Cardiac muscle cell (in vitro differentiated cells and primary cell): ENCODE data around the gene GALNT16. TPM values are rescaled to one million over a fixed set of nuclear protein-coding genes. Genes with fewer than 3 reads are reported as not detected.

Source experiments
- DNase-seq, 2 donors: peaks; one replicate each; pipeline versions ENCODE4 v3.0.0 to v3.0.0-alpha.2; 2010 to 2017; ENCODE audit warnings: low read depth in 1 of 2, low spot score in 1 of 2
- H3K27ac ChIP-seq: fragments of 200-600 bp; sonication (generic); 2 replicates; pipeline ENCODE4 v1.5.1; 2016
- H3K27me3 ChIP-seq: fragments of 200-600 bp; sonication (generic); 2 replicates; pipeline ENCODE4 v1.6.0; 2016; ENCODE audit warnings: control low read depth
- H3K36me3 ChIP-seq: fragments of 200-600 bp; sonication (generic); 2 replicates; pipeline ENCODE4 v1.5.1; 2016; ENCODE audit warnings: control low read depth
- H3K4me1 ChIP-seq: fragments of 200-600 bp; sonication (generic); 2 replicates; pipeline ENCODE4 v1.8.1; 2017; ENCODE audit warnings: low read depth, mild to moderate bottlenecking, mixed run types
- H3K4me3 ChIP-seq: fragments of 200-600 bp; sonication (generic); 2 replicates; pipeline ENCODE4 v1.5.1; 2016; ENCODE audit warnings: mild to moderate bottlenecking
- H3K9me3 ChIP-seq: fragments of 200-600 bp; sonication (generic); 2 replicates; pipeline ENCODE4 v1.5.1; 2017; ENCODE audit warnings: low read depth, mild to moderate bottlenecking, control low read depth
- CTCF ChIP-seq: IDR thresholded peaks from 2 replicates; pipeline ENCODE4 v1.5.1; 2012; ENCODE audit warnings: low read depth, mild to moderate bottlenecking, low read length
- polyA plus RNA-seq: library from polyadenylated mRNA; unstranded; fragments of >200 nt; fragmentation: Nextera tagmentation; extraction: Ambion mirVana; gene quantifications from 2 replicates; pipeline ENCODE4 v1.2.1, GENCODE V29; 2016
- total RNA-seq: library from RNA; depleted of rRNA; stranded (reverse); fragments of >200 nt; gene quantifications from 2 replicates; pipeline ENCODE4 v1.2.3, GENCODE V29; 2016

GALNT16 gene
- total and polyA plus RNA-seq, 2 experiments from 2014 or later: 5.8 to 7.7 TPM

GRCh38 chr14:69334576-69334975, 74.6 kb downstream of the GALNT16 start:
- no peak for DNase-seq
- no peak for TF ChIP-seq CTCF
- Histone ChIP-seq H3K36me3 (no peaks in the 10 kb centered on the region), H3K27me3 (no peaks in the 10 kb centered on the region), H3K4me3 (no peak overlapping the region), H3K4me1 (no peaks in the 10 kb centered on the region), H3K9me3 (no peaks in the 10 kb centered on the region), H3K27ac (no peak overlapping the region)

- Histone ChIP-seq H3K27ac (no peak overlapping the region), H3K4me1 (no peaks in the 10 kb centered on the region), H3K9me3 (no peaks in the 10 kb centered on the region), H3K27me3 (no peaks in the 10 kb centered on the region), H3K4me3 (no peak overlapping the region), H3K36me3 (no peaks in the 10 kb centered on the region)
- TF ChIP-seq CTCF: no peak
- no peak for DNase-seq
Measured at GRCh38 chr14:69335371-69335771, 75.4 kb downstream of the GALNT16 start.

- H3K4me3 ChIP-seq: no peak overlapping the region
- H3K9me3 ChIP-seq: no peaks in the 10 kb centered on the region
- H3K4me1 ChIP-seq: no peaks in the 10 kb centered on the region
- DNase-seq: no peak
- no peak overlapping the region for H3K27ac ChIP-seq
- no peaks in the 10 kb centered on the region for H3K36me3 ChIP-seq
- TF ChIP-seq CTCF: no peak
- no peaks in the 10 kb centered on the region for H3K27me3 ChIP-seq
Measured at GRCh38 chr14:69337984-69338383, 78.0 kb downstream of the GALNT16 start.

GRCh38 chr14:69339426-69339825, 79.5 kb downstream of the GALNT16 start:
- H3K9me3 ChIP-seq: no peaks in the 10 kb centered on the region
- H3K27ac ChIP-seq: no peak overlapping the region
- DNase-seq: no peak
- no peak for TF ChIP-seq CTCF
- no peaks in the 10 kb centered on the region for H3K4me1 ChIP-seq
- H3K36me3 ChIP-seq: no peaks in the 10 kb centered on the region
- no peak overlapping the region for H3K4me3 ChIP-seq
- H3K27me3 ChIP-seq: no peaks in the 10 kb centered on the region

- no peak for TF ChIP-seq CTCF
- no peak for DNase-seq
- Histone ChIP-seq H3K27ac (no peak overlapping the region), H3K9me3 (no peaks in the 10 kb centered on the region), H3K36me3 (no peaks in the 10 kb centered on the region), H3K4me1 (no peaks in the 10 kb centered on the region), H3K4me3 (no peak overlapping the region), H3K27me3 (no peaks in the 10 kb centered on the region)
Measured at GRCh38 chr14:69342928-69343525, 83.1 kb downstream of the GALNT16 start.
